ENCODE measurements around the gene PPT2.
"Not testable (repeated sequence)": the region's sequence is repeated elsewhere in the genome, so short reads cannot be mapped to it uniquely, and the experiment has no call there.

Gene PPT2

DNA sequence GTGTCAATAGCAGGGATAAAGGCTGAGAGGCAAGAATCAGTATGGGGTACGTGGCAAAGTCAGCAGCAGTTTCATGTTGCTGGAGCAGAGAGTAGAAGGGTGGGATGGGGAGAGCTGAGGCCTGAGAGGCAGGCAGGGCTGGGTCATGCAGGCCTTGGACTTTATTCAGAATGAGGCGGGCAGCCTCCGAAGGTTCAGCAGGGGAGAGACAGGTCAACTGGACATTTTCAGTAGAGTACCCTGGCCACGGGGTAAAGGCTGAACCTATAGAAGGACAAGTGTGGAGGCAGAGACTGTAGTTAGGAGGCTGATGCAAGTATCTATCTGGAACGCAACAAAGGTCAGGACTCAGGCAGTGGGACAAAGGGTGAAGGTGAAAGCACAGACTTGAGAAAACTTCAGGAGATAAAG lies 56.3 kb downstream of the PPT2 start:
- no peak for DNase-seq (ENCODE audit: low spot score)

DNA sequence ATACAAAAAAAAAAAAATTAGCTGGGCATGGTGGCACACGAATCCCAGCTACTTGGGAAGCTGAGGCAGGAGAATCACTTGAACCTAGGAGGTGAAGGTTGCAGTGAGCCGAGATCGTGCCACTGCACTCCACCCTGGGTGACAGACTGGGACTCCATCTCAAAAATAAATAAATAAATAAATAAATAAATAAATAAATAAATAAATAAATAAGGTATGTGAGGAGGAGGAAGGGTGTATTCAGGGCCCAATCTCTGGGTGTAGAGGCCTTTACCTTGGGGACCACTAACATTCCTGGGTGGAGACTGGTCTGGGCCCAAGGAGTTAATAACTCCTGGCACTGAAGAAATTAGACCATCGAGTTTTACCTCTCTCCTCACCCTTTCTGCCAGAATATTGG lies 57.5 kb downstream of the PPT2 start:
- not testable (repeated sequence) for DNase-seq (ENCODE audit: low spot score)

DNA sequence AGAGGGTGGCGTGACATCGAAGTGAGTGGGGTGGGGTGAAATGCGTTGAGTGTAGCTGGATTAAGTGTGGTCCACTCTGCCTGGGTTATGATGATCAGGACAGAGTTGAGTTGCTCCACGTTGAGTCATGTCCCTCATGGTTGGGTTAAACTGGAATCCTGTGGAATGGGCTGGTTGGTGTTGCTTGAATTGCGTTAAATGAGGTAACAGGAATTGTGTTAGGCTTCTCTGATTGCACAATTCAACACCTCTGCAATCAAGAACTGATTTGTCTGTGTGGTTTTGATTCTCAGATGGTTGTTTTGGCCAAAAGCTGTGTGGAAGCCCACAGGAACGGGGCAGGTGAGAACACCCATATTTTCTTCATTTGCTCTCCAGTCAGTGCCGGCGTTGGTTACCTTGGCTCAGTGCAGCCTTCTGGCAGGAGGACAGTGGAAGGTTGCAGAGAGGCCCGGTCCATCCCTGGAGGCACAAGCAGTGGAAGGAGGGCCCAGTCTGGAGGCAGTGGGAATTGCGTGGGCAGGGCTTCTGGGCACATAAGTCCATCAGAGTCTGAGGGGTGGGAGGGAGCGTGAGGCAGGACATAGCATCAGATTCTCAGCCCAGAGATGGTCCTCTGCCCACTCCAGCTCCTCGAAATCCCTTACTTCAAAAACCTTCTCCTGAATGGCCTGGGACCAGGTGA lies 58.3 kb downstream of the PPT2 start:
- DNase-seq (ENCODE audit: low spot score): no peak

All from activated CD4-positive, alpha-beta T cell treated with anti-CD3 and anti-CD28 coated beads, Interleukin-2, Interleukin-4, amounts not matched to agents 100 ng/mL and 50 ng/mL, durations not matched to agents 16 hours and 8 hours (primary cell).